ENCODE measurements around the gene RRN3.
"Not testable (repeated sequence)": the region's sequence is repeated elsewhere in the genome, so short reads cannot be mapped to it uniquely, and the experiment has no call there.

RRN3 gene

GRCh38 chr16:15071916-15072769, 21.9 kb downstream of the RRN3 start:
- not testable (repeated sequence) for H2AFZ ChIP-seq (ENCODE audit: insufficient read depth, low read length, poor library complexity); H2AK5ac ChIP-seq (ENCODE audit: low read length); H2BK12ac ChIP-seq (ENCODE audit: low read length); H3K4me3 ChIP-seq (ENCODE audit: low read depth, low read length); H2BK5ac ChIP-seq (ENCODE audit: low read depth, low read length, poor library complexity); H2BK120ac ChIP-seq (ENCODE audit: insufficient read depth, low read length, poor library complexity); H3K9me3 ChIP-seq (ENCODE audit: insufficient read depth, low read depth, low read length); DNase-seq; H3K79me1 ChIP-seq (ENCODE audit: low read length); H3K9ac ChIP-seq (ENCODE audit: low read length); H3K79me2 ChIP-seq (ENCODE audit: control insufficient read depth, insufficient read depth, low read length, poor library complexity); H4K8ac ChIP-seq (ENCODE audit: low read depth, low read length); H3K18ac ChIP-seq (ENCODE audit: low read length); H3K4me2 ChIP-seq (ENCODE audit: low read length); H3K23ac ChIP-seq (ENCODE audit: low read length); H3K27ac ChIP-seq (ENCODE audit: low read depth, low read length); H3K27me3 ChIP-seq (ENCODE audit: insufficient read depth, low read length); H4K91ac ChIP-seq (ENCODE audit: low read depth, low read length); H3K4ac ChIP-seq (ENCODE audit: low read depth, low read length); H4K12ac ChIP-seq (ENCODE audit: low read depth, low read length); H3K4me1 ChIP-seq (ENCODE audit: control insufficient read depth in 1 of 2, insufficient read depth in 2 of 2, low read length in 2 of 2); H3K14ac ChIP-seq (ENCODE audit: low read length)
- WGBS (ENCODE audit: extremely low coverage, insufficient coverage, insufficient read length), result no CpG with 5 or more reads among the region's 16 CpGs
- peaks cover 24 to 28% of the 10 kb centered on the region in 2 experiments for H3K36me3 ChIP-seq (ENCODE audit: control insufficient read depth in 1 of 2, insufficient read depth in 2 of 2, low read length in 2 of 2)

- H2BK5ac ChIP-seq (ENCODE audit: low read depth, low read length, poor library complexity); H3K18ac ChIP-seq (ENCODE audit: low read length); H3K4me1 ChIP-seq (ENCODE audit: control insufficient read depth in 1 of 2, insufficient read depth in 2 of 2, low read length in 2 of 2); H4K12ac ChIP-seq (ENCODE audit: low read depth, low read length); H2BK120ac ChIP-seq (ENCODE audit: insufficient read depth, low read length, poor library complexity); H2BK12ac ChIP-seq (ENCODE audit: low read length); H3K9me3 ChIP-seq (ENCODE audit: insufficient read depth, low read depth, low read length); H3K9ac ChIP-seq (ENCODE audit: low read length); H2AK5ac ChIP-seq (ENCODE audit: low read length); H3K14ac ChIP-seq (ENCODE audit: low read length); DNase-seq; H3K27me3 ChIP-seq (ENCODE audit: insufficient read depth, low read length); H3K4ac ChIP-seq (ENCODE audit: low read depth, low read length); H3K23ac ChIP-seq (ENCODE audit: low read length); H4K8ac ChIP-seq (ENCODE audit: low read depth, low read length); H4K91ac ChIP-seq (ENCODE audit: low read depth, low read length); H3K79me2 ChIP-seq (ENCODE audit: control insufficient read depth, insufficient read depth, low read length, poor library complexity); H2AFZ ChIP-seq (ENCODE audit: insufficient read depth, low read length, poor library complexity); H3K4me3 ChIP-seq (ENCODE audit: low read depth, low read length); H3K79me1 ChIP-seq (ENCODE audit: low read length); H3K4me2 ChIP-seq (ENCODE audit: low read length); H3K27ac ChIP-seq (ENCODE audit: low read depth, low read length): not testable (repeated sequence)
- WGBS (ENCODE audit: extremely low coverage, insufficient coverage, insufficient read length), result no CpG with 5 or more reads among the region's 4 CpGs
- peaks cover 24 to 30% of the 10 kb centered on the region in 2 experiments for H3K36me3 ChIP-seq (ENCODE audit: control insufficient read depth in 1 of 2, insufficient read depth in 2 of 2, low read length in 2 of 2)
Observed at GRCh38 chr16:15071013-15071412, 23.1 kb downstream of the RRN3 start.

- not testable (repeated sequence) for DNase-seq; H3K27ac ChIP-seq (ENCODE audit: low read depth, low read length)
Observed at GRCh38 chr16:15066690-15067089, 27.4 kb downstream of the RRN3 start.

DNA sequence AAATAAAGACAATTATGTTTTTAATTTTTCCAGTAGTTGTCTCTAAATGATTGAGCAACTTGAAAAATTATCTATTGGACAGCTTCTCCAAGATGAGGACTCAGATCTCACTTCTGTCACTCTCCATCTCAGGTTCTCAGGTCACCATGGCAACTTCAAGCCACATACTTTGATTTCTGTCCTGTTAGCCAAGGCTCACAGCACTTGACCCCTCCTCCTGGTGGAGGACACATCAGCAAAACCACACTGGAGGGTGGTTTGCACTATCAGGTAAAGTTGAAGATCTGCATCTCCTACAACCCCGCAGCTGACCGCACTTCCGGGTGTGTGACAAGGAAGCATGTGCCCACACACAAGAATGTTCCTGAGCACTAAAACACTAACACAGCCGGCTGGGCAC, 28.1 kb downstream of the RRN3 start:
- not testable (repeated sequence) for H2BK5ac ChIP-seq (ENCODE audit: low read depth, low read length, poor library complexity); H3K4me3 ChIP-seq (ENCODE audit: low read depth, low read length); H3K79me1 ChIP-seq (ENCODE audit: low read length); H3K4me2 ChIP-seq (ENCODE audit: low read length); H3K4ac ChIP-seq (ENCODE audit: low read depth, low read length); H3K9me3 ChIP-seq (ENCODE audit: insufficient read depth, low read depth, low read length); H3K27ac ChIP-seq (ENCODE audit: low read depth, low read length); H3K18ac ChIP-seq (ENCODE audit: low read length); H3K79me2 ChIP-seq (ENCODE audit: control insufficient read depth, insufficient read depth, low read length, poor library complexity); H2AK5ac ChIP-seq (ENCODE audit: low read length); H3K23ac ChIP-seq (ENCODE audit: low read length); H3K4me1 ChIP-seq (ENCODE audit: control insufficient read depth in 1 of 2, insufficient read depth in 2 of 2, low read length in 2 of 2); H3K14ac ChIP-seq (ENCODE audit: low read length); H4K12ac ChIP-seq (ENCODE audit: low read depth, low read length); DNase-seq; H4K91ac ChIP-seq (ENCODE audit: low read depth, low read length); H4K8ac ChIP-seq (ENCODE audit: low read depth, low read length); H2AFZ ChIP-seq (ENCODE audit: insufficient read depth, low read length, poor library complexity); H3K9ac ChIP-seq (ENCODE audit: low read length); H2BK12ac ChIP-seq (ENCODE audit: low read length); H2BK120ac ChIP-seq (ENCODE audit: insufficient read depth, low read length, poor library complexity); H3K27me3 ChIP-seq (ENCODE audit: insufficient read depth, low read length)
- WGBS (ENCODE audit: extremely low coverage, insufficient coverage, insufficient read length), result no CpG with 5 or more reads among the region's 4 CpGs
- H3K36me3 ChIP-seq (ENCODE audit: control insufficient read depth in 1 of 2, insufficient read depth in 2 of 2, low read length in 2 of 2), result peaks cover 25 to 36% of the 10 kb centered on the region in 2 experiments

More at GRCh38 chr16:15066690-15067089, 27.4 kb downstream of the RRN3 start:
- H3K4me3 ChIP-seq (ENCODE audit: low read depth, low read length); H3K18ac ChIP-seq (ENCODE audit: low read length); H2AFZ ChIP-seq (ENCODE audit: insufficient read depth, low read length, poor library complexity); H2BK5ac ChIP-seq (ENCODE audit: low read depth, low read length, poor library complexity); H3K4me1 ChIP-seq (ENCODE audit: control insufficient read depth in 1 of 2, insufficient read depth in 2 of 2, low read length in 2 of 2); H4K91ac ChIP-seq (ENCODE audit: low read depth, low read length); H2BK120ac ChIP-seq (ENCODE audit: insufficient read depth, low read length, poor library complexity); H4K8ac ChIP-seq (ENCODE audit: low read depth, low read length); H3K23ac ChIP-seq (ENCODE audit: low read length); H4K12ac ChIP-seq (ENCODE audit: low read depth, low read length); H3K9me3 ChIP-seq (ENCODE audit: insufficient read depth, low read depth, low read length); H3K27me3 ChIP-seq (ENCODE audit: insufficient read depth, low read length); H3K14ac ChIP-seq (ENCODE audit: low read length); H3K79me2 ChIP-seq (ENCODE audit: control insufficient read depth, insufficient read depth, low read length, poor library complexity); H2AK5ac ChIP-seq (ENCODE audit: low read length); H3K79me1 ChIP-seq (ENCODE audit: low read length); H3K4me2 ChIP-seq (ENCODE audit: low read length); H3K9ac ChIP-seq (ENCODE audit: low read length); H2BK12ac ChIP-seq (ENCODE audit: low read length); H3K4ac ChIP-seq (ENCODE audit: low read depth, low read length): not testable (repeated sequence)
- H3K36me3 ChIP-seq (ENCODE audit: control insufficient read depth in 1 of 2, insufficient read depth in 2 of 2, low read length in 2 of 2), result peaks cover 23 to 31% of the 10 kb centered on the region in 2 experiments
- whole genome bisulfite sequencing (ENCODE audit: extremely low coverage, insufficient coverage, insufficient read length), result no CpG with 5 or more reads among the region's 8 CpGs

All from trophoblast cell (in vitro differentiated cells and primary cell).